HEK293T (cell line): ENCODE results near the gene FER.
"Not testable (repeated sequence)": the region's sequence is repeated elsewhere in the genome, so short reads cannot be mapped to it uniquely, and the experiment has no call there.

ENCODE experiments used
- CTCF ChIA-PET: fragments of 350-600 bp; formaldehyde crosslinking; extraction: SDS; loops from one replicate; lab custom pipeline; 2021; ENCODE audit warnings: antibody characterized with exemption, inconsistent platforms; lab: Yijun Ruan, JAX
- POLR2A ChIA-PET: fragments of 350-600 bp; formaldehyde crosslinking; extraction: SDS; loops from one replicate; lab custom pipeline; 2020; ENCODE audit warnings: antibody characterized with exemption, inconsistent platforms; lab: Yijun Ruan, JAX
- DNase-seq: peaks from one replicate; pipeline ENCODE4 v3.0.0; 2012; ENCODE audit warnings: mixed read lengths; ENCODE audit errors: extremely low spot score
- ARNT ChIP-seq: fragments of 450-650 bp; IDR thresholded peaks from 2 replicates; pipeline ENCODE4 v1.6.1; 2017; ENCODE audit warnings: mild to moderate bottlenecking
- BHLHE40 ChIP-seq: fragments of 450-650 bp; IDR thresholded peaks from 2 replicates; pipeline ENCODE4 v1.6.1; 2016; ENCODE audit warnings: mild to moderate bottlenecking, moderate library complexity, borderline replicate concordance
- CTBP1 ChIP-seq: fragments of 450-650 bp; IDR thresholded peaks from 2 replicates; pipeline ENCODE4 v1.6.1; 2016; ENCODE audit warnings: borderline replicate concordance
- ELF4 ChIP-seq: fragments of 450-650 bp; IDR thresholded peaks from 2 replicates; pipeline ENCODE4 v1.6.1; 2017; ENCODE audit warnings: antibody characterized with exemption
- FOXA1 ChIP-seq: fragments of 450-650 bp; IDR thresholded peaks from 2 replicates; pipeline ENCODE4 v1.6.1; 2016; ENCODE audit warnings: mild to moderate bottlenecking
- FOXK2 ChIP-seq: fragments of 450-650 bp; IDR thresholded peaks from 2 replicates; pipeline ENCODE4 v1.6.1; 2016; ENCODE audit warnings: mild to moderate bottlenecking
- FOXM1 ChIP-seq: fragments of 450-650 bp; IDR thresholded peaks from 2 replicates; pipeline ENCODE4 v1.6.1; 2017; ENCODE audit warnings: mild to moderate bottlenecking, borderline replicate concordance
- HDGF ChIP-seq: fragments of 450-650 bp; IDR thresholded peaks from 2 replicates; pipeline ENCODE4 v1.6.1; 2017; ENCODE audit warnings: antibody characterized with exemption, borderline replicate concordance
- L3MBTL2 ChIP-seq: fragments of 450-650 bp; conservative IDR thresholded peaks from 2 replicates; pipeline ENCODE4 v1.6.1; 2016; ENCODE audit warnings: mild to moderate bottlenecking
- LEF1 ChIP-seq: fragments of 450-650 bp; IDR thresholded peaks from 2 replicates; pipeline ENCODE4 v1.6.1; 2017; ENCODE audit warnings: mild to moderate bottlenecking, borderline replicate concordance
- NFRKB ChIP-seq: fragments of 450-650 bp; IDR thresholded peaks from 2 replicates; pipeline ENCODE4 v1.6.1; 2016; ENCODE audit warnings: mild to moderate bottlenecking, moderate library complexity
- SP1 ChIP-seq: fragments of 450-650 bp; IDR thresholded peaks from 2 replicates; pipeline ENCODE4 v1.6.1; 2017
- SUZ12 ChIP-seq: fragments of 450-650 bp; IDR thresholded peaks from 2 replicates; pipeline ENCODE4 v1.6.1; 2016; ENCODE audit warnings: mild to moderate bottlenecking
- TARDBP ChIP-seq: fragments of 450-650 bp; IDR thresholded peaks from 2 replicates; pipeline ENCODE4 v1.6.1; 2016
- ZNF384 ChIP-seq: fragments of 450-650 bp; IDR thresholded peaks from 2 replicates; pipeline ENCODE4 v1.6.1; 2016
- TF ChIP-seq, protein P1 (sequence below): fragments of 450-650 bp; IDR thresholded peaks from 2 replicates; pipeline ENCODE4 v1.6.1; 2016

The FER gene

DNA sequence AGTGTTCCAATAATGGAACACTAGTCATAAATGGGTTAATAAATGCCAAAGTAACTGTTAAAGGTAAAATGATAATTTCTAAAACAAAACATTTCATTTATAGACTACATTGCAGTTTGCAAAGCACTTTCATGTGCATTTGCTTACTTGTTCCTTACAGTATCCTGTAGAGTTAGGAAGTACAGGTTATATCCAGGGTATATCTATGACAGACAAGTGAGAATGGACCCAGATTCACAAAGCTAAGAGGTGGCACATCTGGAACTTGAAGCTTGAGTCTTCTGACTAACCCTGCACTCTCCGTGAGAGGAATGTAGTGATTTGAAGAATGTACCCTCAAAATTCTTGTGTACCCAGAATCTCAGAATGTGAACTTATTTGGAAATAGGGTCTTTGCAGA is 121.4 kb downstream of the FER start:
- POLR2A ChIA-PET = no interaction called here
- CTCF ChIA-PET = no interaction called here
- TF ChIP-seq HDGF = no peak
- TF ChIP-seq L3MBTL2 = no peak
- TF ChIP-seq SP1 = no peak
- no peak for TF ChIP-seq FOXM1
- no peak for TF ChIP-seq ARNT
- no peak for TF ChIP-seq CTBP1
- TF ChIP-seq FOXK2 = no peak
- no peak for TF ChIP-seq LEF1
- TF ChIP-seq ELF4 = no peak
- TF ChIP-seq, protein P1, sequence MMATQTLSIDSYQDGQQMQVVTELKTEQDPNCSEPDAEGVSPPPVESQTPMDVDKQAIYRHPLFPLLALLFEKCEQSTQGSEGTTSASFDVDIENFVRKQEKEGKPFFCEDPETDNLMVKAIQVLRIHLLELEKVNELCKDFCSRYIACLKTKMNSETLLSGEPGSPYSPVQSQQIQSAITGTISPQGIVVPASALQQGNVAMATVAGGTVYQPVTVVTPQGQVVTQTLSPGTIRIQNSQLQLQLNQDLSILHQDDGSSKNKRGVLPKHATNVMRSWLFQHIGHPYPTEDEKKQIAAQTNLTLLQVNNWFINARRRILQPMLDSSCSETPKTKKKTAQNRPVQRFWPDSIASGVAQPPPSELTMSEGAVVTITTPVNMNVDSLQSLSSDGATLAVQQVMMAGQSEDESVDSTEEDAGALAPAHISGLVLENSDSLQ = no peak
- no peak for TF ChIP-seq BHLHE40
- no peak for TF ChIP-seq NFRKB
- no peak for TF ChIP-seq TARDBP
- TF ChIP-seq FOXA1 = no peak
- no peak for TF ChIP-seq ZNF384
- no peak for TF ChIP-seq SUZ12
- DNase-seq = no peak

DNA sequence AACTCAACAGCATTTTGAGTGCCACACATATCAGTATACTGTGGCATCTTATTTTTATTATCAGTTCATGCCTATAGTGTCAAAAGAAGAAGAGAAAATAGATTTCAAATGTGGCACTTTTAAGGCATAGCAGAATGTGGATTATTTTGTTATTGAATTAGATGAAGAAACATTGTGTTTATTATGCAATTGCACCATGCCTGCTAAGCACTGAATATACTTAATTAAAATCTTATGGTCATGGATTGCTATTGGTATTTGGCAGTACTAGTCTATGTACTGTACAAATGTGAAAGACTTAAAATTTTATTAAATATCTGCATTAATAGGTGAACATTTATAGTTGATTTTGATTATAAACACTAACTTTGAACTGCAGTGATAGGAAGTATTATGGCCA is 128.8 kb downstream of the FER start:
- no peak for TF ChIP-seq NFRKB
- DNase-seq = no peak
- POLR2A ChIA-PET = no interaction called here
- CTCF ChIA-PET = no interaction called here

DNA sequence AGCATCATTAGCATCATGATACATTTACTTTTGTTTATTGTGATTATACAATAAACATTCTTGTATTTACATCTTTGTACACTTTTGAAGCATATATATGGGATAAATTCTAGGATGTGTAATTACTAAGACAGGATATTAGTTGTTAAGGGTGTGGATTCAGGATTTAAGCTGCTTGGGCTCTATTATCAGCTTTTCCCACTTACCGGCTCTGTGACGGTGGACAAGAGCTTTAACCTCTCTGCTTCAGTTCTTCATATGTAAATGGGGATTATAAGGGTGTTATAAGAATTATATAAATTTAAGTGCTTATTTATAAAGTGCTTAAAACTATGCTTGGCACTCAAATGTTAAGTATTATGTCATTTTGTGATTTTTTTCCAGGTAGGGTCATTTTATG is 131.1 kb downstream of the FER start:
- DNase-seq = no peak
- TF ChIP-seq SUZ12 = no peak
- no peak for TF ChIP-seq TARDBP
- no peak for TF ChIP-seq BHLHE40
- TF ChIP-seq SP1 = no peak
- no peak for TF ChIP-seq ELF4
- TF ChIP-seq FOXK2 = no peak
- TF ChIP-seq HDGF = no peak
- TF ChIP-seq FOXA1 = no peak
- no peak for TF ChIP-seq LEF1
- no peak for TF ChIP-seq L3MBTL2
- TF ChIP-seq NFRKB = no peak
- no peak for TF ChIP-seq ZNF384
- TF ChIP-seq FOXM1 = no peak
- TF ChIP-seq, protein P1 = no peak
- TF ChIP-seq ARNT = no peak
- no peak for TF ChIP-seq CTBP1
- CTCF ChIA-PET = no interaction called here
- POLR2A ChIA-PET = no interaction called here

DNA sequence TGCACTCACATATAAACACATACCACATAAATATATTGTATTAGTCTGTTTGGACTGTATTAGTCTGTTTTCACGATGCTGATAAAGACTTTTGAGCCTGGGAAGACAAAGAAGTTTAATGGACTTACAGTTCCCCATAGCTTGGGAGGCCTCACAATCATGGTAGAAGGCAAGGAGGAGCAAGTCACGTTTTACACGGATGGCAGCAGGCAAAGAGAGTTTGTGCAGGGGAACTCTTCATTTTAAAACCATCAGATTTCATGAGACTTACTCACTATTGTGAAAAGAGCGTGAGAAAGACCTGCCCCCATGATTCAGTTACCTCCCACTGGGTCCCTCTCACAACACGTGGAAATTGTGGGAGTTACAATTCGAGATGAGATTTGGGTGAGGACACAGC is 133.4 kb downstream of the FER start:
- no peak for TF ChIP-seq FOXK2
- no peak for TF ChIP-seq LEF1
- no peak for TF ChIP-seq BHLHE40
- no peak for TF ChIP-seq TARDBP
- TF ChIP-seq SUZ12 = no peak
- TF ChIP-seq NFRKB = no peak
- DNase-seq = no peak
- CTCF ChIA-PET = no interaction called here
- POLR2A ChIA-PET = no interaction called here

DNA sequence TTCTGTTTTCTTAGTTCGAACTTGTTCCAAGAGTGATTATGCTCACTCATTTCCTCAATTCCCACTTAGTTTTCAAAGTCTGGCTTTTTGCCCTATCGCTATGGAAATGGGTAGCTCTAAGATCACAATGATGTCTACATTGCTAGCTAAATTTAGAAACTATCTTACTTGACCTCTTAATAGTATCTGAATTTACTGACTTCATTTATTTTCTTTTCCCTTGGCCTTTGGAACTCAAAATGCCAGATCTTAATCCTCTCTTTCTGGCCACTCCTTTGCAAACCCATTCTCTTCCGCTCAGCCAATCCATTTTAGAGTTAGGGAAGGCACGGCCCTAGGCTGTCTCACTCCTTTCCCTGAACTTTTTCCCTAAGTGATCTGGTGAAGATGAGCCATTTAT is 137.0 kb downstream of the FER start:
- TF ChIP-seq LEF1 (no peak), FOXM1 (no peak), HDGF (no peak), SP1 (no peak), BHLHE40 (no peak), NFRKB (no peak), FOXA1 (no peak), SUZ12 (no peak), TARDBP (no peak), FOXK2 (no peak), ARNT (no peak), L3MBTL2 (no peak), ELF4 (no peak), CTBP1 (no peak)
- TF ChIP-seq, protein P1 = no peak
- no peak for DNase-seq
- ChIA-PET CTCF (no interaction called here), POLR2A (no interaction called here)

DNA sequence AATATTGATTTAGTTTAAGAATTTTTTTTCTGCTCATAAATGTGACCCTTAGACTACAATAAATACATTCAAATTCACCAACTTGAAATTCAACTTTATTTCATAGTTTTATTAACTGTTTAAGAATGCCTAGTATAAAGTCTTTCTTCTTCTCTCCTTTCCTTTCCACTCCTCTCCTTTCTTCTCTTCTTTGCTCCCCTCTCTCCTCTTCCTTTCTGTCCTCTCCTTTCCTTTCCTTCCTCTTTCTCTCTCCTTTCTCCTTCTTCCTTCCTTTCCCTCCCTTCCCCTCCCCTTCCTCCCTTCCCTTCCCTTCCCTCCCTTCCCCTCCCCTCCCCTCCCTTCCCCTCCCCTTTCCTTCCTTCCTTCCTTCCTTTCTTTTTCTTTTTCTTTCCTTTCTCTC is 150.6 kb downstream of the FER start:
- CTCF ChIA-PET = no interaction called here
- POLR2A ChIA-PET = no interaction called here
- TF ChIP-seq SUZ12 = no peak
- TF ChIP-seq ARNT = no peak
- TF ChIP-seq FOXA1 = no peak
- TF ChIP-seq HDGF = no peak
- TF ChIP-seq LEF1 = no peak
- TF ChIP-seq FOXK2 = no peak
- TF ChIP-seq L3MBTL2 = no peak
- no peak for DNase-seq

DNA sequence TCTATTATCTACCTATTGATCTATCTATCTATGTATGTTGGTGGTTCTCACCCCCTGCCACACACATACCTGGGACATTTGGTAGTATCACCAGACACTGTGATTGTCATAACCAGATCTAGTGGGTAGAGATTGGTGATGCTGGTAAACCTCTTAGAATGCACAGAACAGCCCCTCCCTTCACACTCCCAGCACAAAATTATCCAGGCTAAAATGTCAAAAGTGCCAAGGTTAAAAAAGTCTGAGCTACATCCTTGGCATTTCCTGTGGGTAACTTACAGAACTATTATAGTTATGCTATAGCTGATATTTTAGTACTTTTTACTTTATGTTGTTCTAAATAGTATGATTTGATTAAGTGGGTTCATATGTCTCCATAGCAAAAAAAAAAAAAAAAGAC is 151.0 kb downstream of the FER start:
- TF ChIP-seq ARNT = no peak
- TF ChIP-seq LEF1 = no peak
- no peak for TF ChIP-seq L3MBTL2
- TF ChIP-seq, protein P1 = no peak
- TF ChIP-seq HDGF = no peak
- TF ChIP-seq SUZ12 = no peak
- TF ChIP-seq FOXK2 = no peak
- TF ChIP-seq FOXM1 = no peak
- no peak for TF ChIP-seq NFRKB
- TF ChIP-seq BHLHE40 = no peak
- DNase-seq = no peak
- CTCF ChIA-PET = no interaction called here
- POLR2A ChIA-PET = no interaction called here

DNA sequence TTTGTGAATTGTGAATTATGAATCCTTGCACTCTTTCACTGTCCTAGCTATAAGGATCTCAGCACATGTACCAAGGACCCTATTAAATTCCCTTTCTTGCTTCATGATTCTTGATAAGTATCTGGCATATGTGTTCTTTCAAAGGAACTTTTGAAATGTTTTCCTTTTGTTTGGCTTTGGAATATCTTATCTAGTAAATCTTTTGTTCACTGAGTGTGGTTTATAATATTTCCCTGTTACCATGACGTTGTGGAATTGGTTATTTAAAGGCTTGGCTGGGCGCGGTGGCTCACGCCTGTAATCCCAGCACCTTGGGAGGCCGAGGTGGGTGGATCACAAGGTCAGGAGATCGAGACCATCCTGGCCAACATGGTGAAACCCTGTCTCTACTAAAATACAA is 151.5 kb downstream of the FER start:
- DNase-seq, CTCF ChIA-PET, POLR2A ChIA-PET: not testable (repeated sequence)
